Osteoblast (primary cell): Measurements from ENCODE around the gene PPP4R1. TPM values are rescaled to one million over a fixed set of nuclear protein-coding genes. Genes with fewer than 3 reads are reported as not detected.
A peak's percentile ranks its signal among the peaks of the same experiment; 100 is the strongest.

Experiments used
- DNase-seq: peaks from one replicate; pipeline ENCODE4 v3.0.0; 2011; ENCODE audit warnings: low spot score, mixed read lengths; ENCODE audit not compliant: insufficient read length; ENCODE audit errors: missing footprints
- H2AFZ ChIP-seq: 2 replicates; pipeline ENCODE4 v1.6.0; 2011; ENCODE audit warnings: mild to moderate bottlenecking, low read length
- H3K27ac ChIP-seq: 2 replicates; pipeline ENCODE4 v1.5.1; 2011; ENCODE audit warnings: mild to moderate bottlenecking, low read depth, low read length, moderate library complexity
- H3K27me3 ChIP-seq: 2 replicates; pipeline ENCODE4 v1.6.0; 2012; ENCODE audit warnings: mild to moderate bottlenecking, control low read depth, inconsistent platforms, low read length, moderate library complexity; ENCODE audit not compliant: insufficient read depth
- H3K36me3 ChIP-seq: 2 replicates; pipeline ENCODE4 v1.5.1; 2011; ENCODE audit warnings: mild to moderate bottlenecking, low read length, control low read depth, moderate library complexity; ENCODE audit not compliant: insufficient read depth
- H3K4me1 ChIP-seq: 2 replicates; pipeline ENCODE4 v1.5.1; 2011; ENCODE audit warnings: mild to moderate bottlenecking, low read length, control low read depth, moderate library complexity; ENCODE audit not compliant: insufficient read depth
- H3K4me2 ChIP-seq: 2 replicates; pipeline ENCODE4 v1.6.0; 2011; ENCODE audit warnings: mild to moderate bottlenecking, low read length; ENCODE audit not compliant: insufficient read depth
- H3K4me3 ChIP-seq: fragments of 200-600 bp; sonication (generic); 3 replicates; pipeline ENCODE4 v1.5.1; 2012; ENCODE audit warnings: mild to moderate bottlenecking, low read length, inconsistent platforms; ENCODE audit not compliant: insufficient read depth
- H3K79me2 ChIP-seq: 2 replicates; pipeline ENCODE4 v1.6.0; 2012; ENCODE audit warnings: mild to moderate bottlenecking, low read length, control low read depth, inconsistent platforms; ENCODE audit not compliant: insufficient read depth
- H3K9me3 ChIP-seq: 2 replicates; pipeline ENCODE4 v1.5.1; 2011; ENCODE audit warnings: low read depth, low read length, control low read depth
- H4K20me1 ChIP-seq: 2 replicates; pipeline ENCODE4 v1.6.0; 2012; ENCODE audit warnings: mild to moderate bottlenecking, low read length, control low read depth; ENCODE audit not compliant: insufficient read depth
- CTCF ChIP-seq: IDR thresholded peaks from 2 replicates; pipeline ENCODE4 v1.5.1; 2011; ENCODE audit warnings: mild to moderate bottlenecking, low read depth, low read length, moderate library complexity; ENCODE audit errors: extremely low read depth
- total RNA-seq: library from RNA; depleted of rRNA; stranded (reverse); fragments of >200 nt; gene quantifications from 2 replicates; pipeline ENCODE4 v1.2.3, GENCODE V29; 2012

PPP4R1 gene
- total RNA-seq, 1 donor = 143 TPM

GRCh38 chr18:9526458-9526857, 87.9 kb downstream of the PPP4R1 start:
- no peak overlapping the region for H3K27ac ChIP-seq
- peaks cover 31% of the 10 kb centered on the region for H3K36me3 ChIP-seq
- no peaks in the 10 kb centered on the region for H3K79me2 ChIP-seq
- no peak for TF ChIP-seq CTCF
- no peak overlapping the region for H3K4me3 ChIP-seq
- no peak overlapping the region for H3K4me2 ChIP-seq
- H3K9me3 ChIP-seq = no peaks in the 10 kb centered on the region
- no peaks in the 10 kb centered on the region for H3K27me3 ChIP-seq
- H3K4me1 ChIP-seq = no peaks in the 10 kb centered on the region
- no peaks in the 10 kb centered on the region for H4K20me1 ChIP-seq
- peak; percentile 62 for DNase-seq
- H2AFZ ChIP-seq = no peak overlapping the region

GRCh38 chr18:9522952-9523351, 91.4 kb downstream of the PPP4R1 start:
- Histone ChIP-seq H3K79me2 (peaks cover 6% of the 10 kb centered on the region), H3K9me3 (no peaks in the 10 kb centered on the region), H3K27ac (no peak overlapping the region), H3K36me3 (peaks cover 18% of the 10 kb centered on the region), H3K27me3 (no peaks in the 10 kb centered on the region), H3K4me3 (no peak overlapping the region), H3K4me2 (no peak overlapping the region), H4K20me1 (no peaks in the 10 kb centered on the region), H2AFZ (no peak overlapping the region), H3K4me1 (no peaks in the 10 kb centered on the region)
- DNase-seq = no peak
- TF ChIP-seq CTCF = no peak

GRCh38 chr18:9521770-9522169, 92.6 kb downstream of the PPP4R1 start:
- Histone ChIP-seq H3K36me3 (peaks cover 13% of the 10 kb centered on the region), H4K20me1 (no peaks in the 10 kb centered on the region), H3K27me3 (no peaks in the 10 kb centered on the region), H2AFZ (no peak overlapping the region), H3K4me3 (no peak overlapping the region), H3K27ac (no peak overlapping the region), H3K4me2 (no peak overlapping the region), H3K79me2 (peaks cover 8% of the 10 kb centered on the region), H3K4me1 (no peaks in the 10 kb centered on the region), H3K9me3 (no peaks in the 10 kb centered on the region)
- no peak for TF ChIP-seq CTCF
- DNase-seq = no peak

GRCh38 chr18:9520666-9521065, 93.7 kb downstream of the PPP4R1 start:
- Histone ChIP-seq H3K36me3 (peaks cover 6% of the 10 kb centered on the region), H3K4me2 (no peak overlapping the region), H3K4me3 (no peak overlapping the region), H2AFZ (no peak overlapping the region), H3K9me3 (no peaks in the 10 kb centered on the region), H4K20me1 (no peaks in the 10 kb centered on the region), H3K79me2 (peaks cover 14% of the 10 kb centered on the region), H3K4me1 (no peaks in the 10 kb centered on the region), H3K27ac (no peak overlapping the region), H3K27me3 (no peaks in the 10 kb centered on the region)
- TF ChIP-seq CTCF = no peak
- no peak for DNase-seq
